H1 (cell line): ENCODE measurements around the gene ACOT2. TPM values are rescaled to one million over a fixed set of nuclear protein-coding genes. Genes with fewer than 3 reads are reported as not detected.
"Not testable (repeated sequence)": the region's sequence is repeated elsewhere in the genome, so short reads cannot be mapped to it uniquely, and the experiment has no call there.

ENCODE experiments used
- CTCF ChIA-PET: fragments of 300-600 bp; sonication (Branson Sonifier 250); formaldehyde crosslinking; loops from one replicate; lab custom pipeline; 2021; ENCODE audit not compliant: partially characterized antibody; lab: Charles Lee
- POLR2A ChIA-PET: fragments of 300-600 bp; sonication (Branson Sonifier 250); formaldehyde crosslinking; loops from one replicate; lab custom pipeline; 2021; ENCODE audit warnings: inconsistent platforms; ENCODE audit not compliant: partially characterized antibody; lab: Charles Lee
- DNase-seq, 2 experiments: peaks; one replicate each; pipeline versions ENCODE4 v3.0.0 to v3.0.0-alpha.2; 2010 to 2022; ENCODE audit warnings: low spot score in 2 of 2, low read depth in 1 of 2, mixed read lengths in 1 of 2
- FAIRE-seq: peaks from 2 replicates; lab custom pipeline; 2011; peaks lifted over from hg19 to GRCh38; lab: Jason Lieb, UNC
- H2AFZ ChIP-seq: 2 replicates; pipeline ENCODE4 v1.8.1; 2012; ENCODE audit warnings: low read length, inconsistent platforms
- H2AK5ac ChIP-seq: 2 replicates; pipeline ENCODE4 v1.6.1; 2013; ENCODE audit warnings: low read depth, low read length
- H2BK120ac ChIP-seq: replicated peaks from 2 replicates; pipeline ENCODE3; 2013; ENCODE audit warnings: low read depth, low read length, inconsistent platforms
- H2BK12ac ChIP-seq: 2 replicates; pipeline ENCODE4 v1.6.1; 2013; ENCODE audit warnings: low read depth, low read length
- H2BK15ac ChIP-seq: 2 replicates; pipeline ENCODE4 v1.6.1; 2013; ENCODE audit warnings: low read length
- H2BK20ac ChIP-seq: 2 replicates; pipeline ENCODE4 v1.6.1; 2013; ENCODE audit warnings: low read length
- H2BK5ac ChIP-seq: 2 replicates; pipeline ENCODE4 v1.6.1; 2013; ENCODE audit warnings: low read depth, low read length
- H3K14ac ChIP-seq: 2 replicates; pipeline ENCODE4 v1.6.1; 2013; ENCODE audit warnings: inconsistent platforms; ENCODE audit not compliant: insufficient read length
- H3K18ac ChIP-seq: 2 replicates; pipeline ENCODE4 v1.6.1; 2013; ENCODE audit warnings: low read length; ENCODE audit errors: extremely low read depth
- H3K23ac ChIP-seq: 2 replicates; pipeline ENCODE4 v1.6.1; 2013; ENCODE audit warnings: inconsistent platforms; ENCODE audit not compliant: insufficient read length
- H3K23me2 ChIP-seq: 2 replicates; pipeline ENCODE4 v1.6.1; 2013; ENCODE audit warnings: low read depth, low read length
- H3K27ac ChIP-seq: 2 replicates; pipeline ENCODE4 v1.6.1; 2011; ENCODE audit warnings: low read depth, low read length, inconsistent platforms
- H3K27me3 ChIP-seq, 4 experiments: replicated peaks in 1 of 4; 1 replicate in 1 of 4; 2 replicates in 3 of 4; pipeline versions ENCODE4 v1.6.1 to v1.8.1; 2011 to 2013; ENCODE audit warnings: low read length in 3 of 4, mild to moderate bottlenecking in 3 of 4, inconsistent platforms in 2 of 4, mixed read lengths in 2 of 4, moderate library complexity in 1 of 4; ENCODE audit not compliant: control insufficient read depth in 3 of 4, insufficient read depth in 3 of 4; ENCODE audit errors: extremely low read depth in 1 of 4
- H3K36me3 ChIP-seq, 4 experiments: 2 replicates each; pipeline versions ENCODE4 v1.6.1 to v1.8.1; 2011 to 2013; ENCODE audit warnings: mild to moderate bottlenecking in 4 of 4, low read length in 3 of 4, moderate library complexity in 2 of 4, control low read depth in 1 of 4, inconsistent platforms in 1 of 4; ENCODE audit not compliant: insufficient read depth in 4 of 4, control insufficient read depth in 2 of 4
- H3K4ac ChIP-seq: replicated peaks from 2 replicates; pipeline ENCODE3; 2013; ENCODE audit warnings: low read length, low read depth, mixed read lengths, inconsistent platforms; ENCODE audit not compliant: insufficient read length
- H3K4me1 ChIP-seq, 4 experiments: replicated peaks in 1 of 4; 1 replicate in 1 of 4; 2 replicates in 3 of 4; pipeline versions ENCODE4 v1.6.1 to v1.8.1; 2011 to 2013; ENCODE audit warnings: low read length in 3 of 4, inconsistent platforms in 2 of 4, mixed read lengths in 1 of 4; ENCODE audit not compliant: insufficient read depth in 4 of 4, control insufficient read depth in 3 of 4
- H3K4me2 ChIP-seq, 2 experiments: 2 replicates each; pipeline versions ENCODE4 v1.6.1 to v1.8.1; 2011 to 2013; ENCODE audit warnings: low read depth in 2 of 2, low read length in 2 of 2, control low read depth in 1 of 2, inconsistent platforms in 1 of 2, mild to moderate bottlenecking in 1 of 2; ENCODE audit not compliant: insufficient read depth in 1 of 2
- H3K4me3 ChIP-seq, 4 experiments: fragments of 200-600, 300-600 bp in 1 of 4; sonication (generic), shearing (Covaris generic), sonication (Bioruptor Twin) in 1 of 4; 2 replicates each; pipeline versions ENCODE4 v1.5.1 to v1.8.1; 2011 to 2016; ENCODE audit warnings: low read length in 4 of 4, low read depth in 3 of 4, control low read depth in 2 of 4, inconsistent platforms in 2 of 4, mild to moderate bottlenecking in 2 of 4, mixed read lengths in 1 of 4, moderate library complexity in 1 of 4; ENCODE audit not compliant: insufficient read depth in 2 of 4; ENCODE audit errors: extremely low read depth in 1 of 4
- H3K56ac ChIP-seq: replicated peaks from 2 replicates; pipeline ENCODE3; 2013; ENCODE audit warnings: low read depth, mild to moderate bottlenecking, mixed read lengths, low read length, inconsistent platforms; ENCODE audit not compliant: insufficient read length
- H3K79me1 ChIP-seq: 2 replicates; pipeline ENCODE4 v1.6.1; 2013; ENCODE audit warnings: low read depth, low read length, control low read depth
- H3K79me2 ChIP-seq, 2 experiments: 2 replicates each; pipeline versions ENCODE4 v1.6.1 to v1.8.1; 2012 to 2013; ENCODE audit warnings: low read length in 2 of 2, mild to moderate bottlenecking in 2 of 2, inconsistent platforms in 1 of 2; ENCODE audit not compliant: insufficient read depth in 2 of 2, control insufficient read depth in 1 of 2
- H3K9ac ChIP-seq, 4 experiments: replicated peaks in 1 of 4; 1 replicate in 1 of 4; 2 replicates in 3 of 4; pipeline versions ENCODE4 v1.6.1 to v1.8.1; 2011 to 2013; ENCODE audit warnings: low read depth in 3 of 4, low read length in 3 of 4, control low read depth in 2 of 4, mild to moderate bottlenecking in 2 of 4, moderate library complexity in 2 of 4, inconsistent platforms in 1 of 4; ENCODE audit errors: extremely low read depth in 1 of 4
- H3K9me3 ChIP-seq, 2 experiments: 2 replicates each; pipeline versions ENCODE4 v1.6.1 to v1.8.1; 2012 to 2013; ENCODE audit warnings: mild to moderate bottlenecking in 2 of 2, moderate library complexity in 2 of 2, control low read depth in 1 of 2, inconsistent platforms in 1 of 2, low read depth in 1 of 2, low read length in 1 of 2, mixed read lengths in 1 of 2; ENCODE audit not compliant: insufficient read depth in 2 of 2
- H4K20me1 ChIP-seq, 2 experiments: replicated peaks in 1 of 2; 2 replicates each; pipeline versions ENCODE3 to v1.8.1; 2011 to 2013; ENCODE audit warnings: inconsistent platforms in 2 of 2, low read length in 2 of 2, mild to moderate bottlenecking in 1 of 2; ENCODE audit not compliant: insufficient read depth in 2 of 2, control insufficient read depth in 1 of 2
- H4K5ac ChIP-seq: 2 replicates; pipeline ENCODE4 v1.6.1; 2013; ENCODE audit warnings: low read length, low read depth, mixed read lengths, inconsistent platforms; ENCODE audit not compliant: insufficient read length
- H4K8ac ChIP-seq: 2 replicates; pipeline ENCODE4 v1.8.0; 2013; ENCODE audit warnings: mild to moderate bottlenecking, moderate library complexity, low read length, inconsistent platforms; ENCODE audit not compliant: insufficient read depth; ENCODE audit errors: extremely low read depth
- H4K91ac ChIP-seq: replicated peaks from 2 replicates; pipeline ENCODE3; 2013; ENCODE audit warnings: low read length, mixed read lengths, inconsistent platforms; ENCODE audit not compliant: insufficient read length
- CTCF ChIP-seq, 3 experiments: IDR thresholded peaks; 1 replicate in 2 of 3; 2 replicates in 1 of 3; pipeline versions ENCODE4 v1.5.1 to v1.6.1; 2011; ENCODE audit warnings: low read length in 3 of 3, mild to moderate bottlenecking in 3 of 3, inconsistent platforms in 2 of 3, low read depth in 1 of 3, moderate library complexity in 1 of 3; ENCODE audit not compliant: insufficient read depth in 1 of 3; ENCODE audit errors: control extremely low read depth in 1 of 3
- RAD21 ChIP-seq, 2 experiments: IDR thresholded peaks in 1 of 2; conservative IDR thresholded peaks in 1 of 2; 2 replicates each; pipeline ENCODE4 v1.6.1; 2011; ENCODE audit warnings: low read depth in 2 of 2, low read length in 2 of 2, improper control_type of control experiment in 1 of 2, inconsistent platforms in 1 of 2, mild to moderate bottlenecking in 1 of 2, moderate library complexity in 1 of 2
- YY1 ChIP-seq: IDR thresholded peaks from 2 replicates; pipeline ENCODE4 v1.6.1; 2011; ENCODE audit warnings: low read depth, mild to moderate bottlenecking, low read length
- WGBS, 2 experiments: shearing (Covaris generic) in 1 of 2; methylation state at CpG; one replicate each; pipeline versions ENCODE4 v1.1.6 to v1.1.7; 2013 to 2015; ENCODE audit warnings: low lambda C conversion rate in 2 of 2, mixed read lengths in 2 of 2, inconsistent platforms in 1 of 2, low coverage in 1 of 2, missing lambda C conversion rate in 1 of 2; ENCODE audit not compliant: insufficient replicate concordance in 2 of 2, insufficient coverage in 1 of 2, insufficient read length in 1 of 2; ENCODE audit errors: extremely low coverage in 1 of 2, missing lambda C conversion rate in 1 of 2; 5-methylcytosine and 5-hydroxymethylcytosine counted together
- polyA plus RNA-seq, 7 experiments: library from polyadenylated mRNA; depleted of rRNA in 3 of 7; stranded (reverse) in 5 of 7; unstranded in 2 of 7; fragments of >200 nt in 5 of 7; fragments of 200-250 nt in 2 of 7; gene quantifications; 1 replicate in 5 of 7; 2 replicates in 1 of 7; 4 replicates in 1 of 7; pipeline versions ENCODE4 v1.2.1 to v1.2.3, GENCODE V29; 2011 to 2013; ENCODE audit warnings: missing spikeins in 2 of 7, mixed read lengths in 2 of 7
- total RNA-seq: library from RNA; stranded (reverse); fragmentation: NEBNext Ultra II Directional; extraction: Animal tissue kit (Norgen Biotek cat#: 25700); gene quantifications from 2 replicates; pipeline ENCODE4 v1.2.1, GENCODE V29; 2021

Gene ACOT2
- total and polyA plus RNA-seq, 2 of the 8 experiments (the other 6 are each of a cell fraction or from before 2014, with no cell fraction given): 5.8 to 5.9 TPM

GRCh38 chr14:73570913-73571312 is 1.9 kb downstream of the ACOT2 start:
- H3K27me3 ChIP-seq, H4K20me1 ChIP-seq, H3K23ac ChIP-seq, H3K4me1 ChIP-seq, H3K9ac ChIP-seq, H3K23me2 ChIP-seq, H4K5ac ChIP-seq, H3K79me1 ChIP-seq, H3K36me3 ChIP-seq, H2AFZ ChIP-seq, H3K9me3 ChIP-seq, FAIRE-seq, H3K4me3 ChIP-seq, H4K8ac ChIP-seq, H3K18ac ChIP-seq, H3K27ac ChIP-seq, H4K91ac ChIP-seq, H2AK5ac ChIP-seq, H2BK12ac ChIP-seq, H2BK15ac ChIP-seq, H3K4ac ChIP-seq, H3K79me2 ChIP-seq, H2BK120ac ChIP-seq, H2BK5ac ChIP-seq, H3K56ac ChIP-seq, H2BK20ac ChIP-seq, H3K14ac ChIP-seq: not testable (repeated sequence)
- peak overlapping the region in 1 of 2 experiments; percentile 40; a peak in 1 of 4 replicates for H3K4me2 ChIP-seq
- peak in 1 of 2 experiments; percentile 86 for DNase-seq
- ChIA-PET POLR2A (interaction anchor here (1.0 to 3.5 kb wide), 11 partner anchors 19 to 147 kb away, joined by 3 to 11 read pairs (median 4); partner anchors contain the start of genes ACOT1, ACOT4, ACOT6 and RIOX1), CTCF (interaction anchor here (0.6 to 5.8 kb wide), 16 partner anchors 12 to 489 kb away, joined by 3 to 22 read pairs (median 5); partner anchors contain the start of genes ACOT6, HEATR4 and ZNF410)
- 38% methylated on average over 7 of the region's 8 CpGs; no CpG with 5 or more reads in 1 of the 2 experiments for WGBS, 2 experiments
- peak; percentile 37 to 49 for TF ChIP-seq RAD21 (IDR thresholded peaks at IDR 0.05 in 1 of 2, conservative IDR thresholded peaks at IDR 0.05 in 1 of 2; ENCODE audit: low read depth in 2 of 2, low read length in 2 of 2)
- TF ChIP-seq YY1: peak; percentile 48
- TF ChIP-seq CTCF (IDR thresholded peaks at IDR 0.05; ENCODE audit: control extremely low read depth in 1 of 3, insufficient read depth in 1 of 3, low read depth in 1 of 3, low read length in 3 of 3): peak; percentile 35 to 68 (median 62)
